ENCODE data around the gene GABRR1. TPM values are rescaled to one million over a fixed set of nuclear protein-coding genes. Genes with fewer than 3 reads are reported as not detected.

The GABRR1 gene
- polyA plus RNA-seq, 3 donors, result not detected

DNA sequence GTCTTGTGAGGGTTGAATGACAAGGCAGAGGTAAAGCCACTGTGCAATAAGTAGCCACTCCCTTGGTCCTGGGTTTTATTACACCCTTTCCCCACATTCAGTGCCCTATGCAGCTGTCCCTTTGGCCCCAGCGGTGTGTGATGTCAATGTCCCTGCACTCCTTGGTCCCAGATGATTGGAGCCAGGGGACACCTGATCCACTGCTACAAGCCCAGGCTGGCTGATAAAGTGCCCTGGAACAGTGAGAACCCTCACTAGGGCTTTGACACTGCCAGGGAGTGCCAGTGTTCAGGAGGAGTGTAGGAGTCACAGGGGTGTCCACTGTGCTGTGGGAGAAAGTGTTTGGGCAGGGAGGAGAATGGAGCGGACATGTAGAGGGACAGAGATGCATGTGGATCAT lies 30.4 kb downstream of the GABRR1 start:
- TF ChIP-seq, protein P1, sequence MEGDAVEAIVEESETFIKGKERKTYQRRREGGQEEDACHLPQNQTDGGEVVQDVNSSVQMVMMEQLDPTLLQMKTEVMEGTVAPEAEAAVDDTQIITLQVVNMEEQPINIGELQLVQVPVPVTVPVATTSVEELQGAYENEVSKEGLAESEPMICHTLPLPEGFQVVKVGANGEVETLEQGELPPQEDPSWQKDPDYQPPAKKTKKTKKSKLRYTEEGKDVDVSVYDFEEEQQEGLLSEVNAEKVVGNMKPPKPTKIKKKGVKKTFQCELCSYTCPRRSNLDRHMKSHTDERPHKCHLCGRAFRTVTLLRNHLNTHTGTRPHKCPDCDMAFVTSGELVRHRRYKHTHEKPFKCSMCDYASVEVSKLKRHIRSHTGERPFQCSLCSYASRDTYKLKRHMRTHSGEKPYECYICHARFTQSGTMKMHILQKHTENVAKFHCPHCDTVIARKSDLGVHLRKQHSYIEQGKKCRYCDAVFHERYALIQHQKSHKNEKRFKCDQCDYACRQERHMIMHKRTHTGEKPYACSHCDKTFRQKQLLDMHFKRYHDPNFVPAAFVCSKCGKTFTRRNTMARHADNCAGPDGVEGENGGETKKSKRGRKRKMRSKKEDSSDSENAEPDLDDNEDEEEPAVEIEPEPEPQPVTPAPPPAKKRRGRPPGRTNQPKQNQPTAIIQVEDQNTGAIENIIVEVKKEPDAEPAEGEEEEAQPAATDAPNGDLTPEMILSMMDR (IDR thresholded peaks at IDR 0.05), result no peak
- Histone ChIP-seq H3K79me2 (ENCODE audit: insufficient read depth, low read length) (no peaks in the 10 kb centered on the region), H3K9me3 (replicated peaks in 1 of 2; ENCODE audit: control insufficient read depth in 1 of 2, insufficient read depth in 1 of 2, low read length in 2 of 2) (no peaks in the 10 kb centered on the region), H3K36me3 (replicated peaks in 1 of 2; ENCODE audit: control insufficient read depth in 1 of 2, insufficient read depth in 2 of 2, low read length in 2 of 2) (no peaks in the 10 kb centered on the region), H2AFZ (ENCODE audit: insufficient read depth, low read depth, low read length, poor library complexity, severe bottlenecking) (no peak overlapping the region), H3K4me3 (replicated peaks in 1 of 3; ENCODE audit: low read depth in 2 of 3, low read length in 3 of 3) (no peak overlapping the region), H3K27ac (ENCODE audit: low read depth in 1 of 2, low read length in 2 of 2) (no peak overlapping the region), H3K4me1 (ENCODE audit: control insufficient read depth in 1 of 2, insufficient read depth in 2 of 2, low read length in 2 of 2) (no peaks in the 10 kb centered on the region), H3K9ac (ENCODE audit: insufficient read depth, low read length, poor library complexity, severe bottlenecking) (no peak overlapping the region), H4K20me1 (ENCODE audit: insufficient read depth, low read length) (no peaks in the 10 kb centered on the region), H3K27me3 (ENCODE audit: control insufficient read depth in 2 of 2, insufficient read depth in 2 of 2, low read length in 2 of 2) (no peaks in the 10 kb centered on the region), H3K4me2 (replicated peaks; ENCODE audit: extremely low read depth, low read length, poor library complexity, severe bottlenecking) (no peak overlapping the region)
- intact Hi-C loops (cut with micrococcal nuclease), result no loop called here
- Mint-ChIP-seq H3K4me3 (no peak overlapping the region), H3K36me3 (no peaks in the 10 kb centered on the region), H3K27ac (peak overlapping the region in 1 of 7 donors; percentile 46), H3K9me3 (peaks cover 0 to 2% (median 0%) of the 10 kb centered on the region in 7 donors), H3K4me1 (no peaks in the 10 kb centered on the region), H3K27me3 (ENCODE audit: low read depth in 3 of 3) (peaks cover 0 to 3% (median 1%) of the 10 kb centered on the region in 3 donors)
- WGBS (ENCODE audit: insufficient coverage), result 100% methylated on average over 1 of the region's 2 CpGs
- DNase-seq, result no peak

DNA sequence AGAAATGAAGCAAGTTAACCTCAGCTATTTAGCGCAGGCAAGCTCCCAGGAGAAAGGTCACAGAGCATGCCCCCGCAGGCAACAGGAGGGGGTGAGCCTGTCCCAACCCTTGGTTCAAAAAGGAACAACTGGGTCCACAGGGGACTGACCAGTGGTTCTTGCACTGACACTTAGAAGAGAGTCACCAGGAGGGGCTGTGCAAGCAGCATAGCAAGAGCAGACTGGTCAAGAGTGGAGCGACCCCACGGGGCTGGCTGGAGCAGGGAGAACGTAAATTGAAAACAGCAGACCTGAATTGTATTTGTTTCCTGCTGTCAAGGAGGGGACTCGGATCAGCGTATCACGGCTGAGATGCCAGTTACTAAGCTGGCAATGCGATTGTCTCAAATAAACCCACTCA lies 32.8 kb downstream of the GABRR1 start:
- WGBS (ENCODE audit: insufficient coverage), result 97% methylated on average over 5 of the region's 9 CpGs
- Mint-ChIP-seq H3K9me3 (peaks cover 0 to 3% (median 0%) of the 10 kb centered on the region in 7 donors), H3K36me3 (no peaks in the 10 kb centered on the region), H3K27ac (no peak overlapping the region), H3K4me1 (no peaks in the 10 kb centered on the region), H3K4me3 (no peak overlapping the region), H3K27me3 (ENCODE audit: low read depth in 3 of 3) (peaks cover 0 to 3% (median 1%) of the 10 kb centered on the region in 3 donors)
- intact Hi-C loops (cut with micrococcal nuclease), result no loop called here
- no peak for DNase-seq
- Histone ChIP-seq H3K36me3 (replicated peaks in 1 of 2; ENCODE audit: control insufficient read depth in 1 of 2, insufficient read depth in 2 of 2, low read length in 2 of 2) (no peaks in the 10 kb centered on the region), H3K9me3 (replicated peaks in 1 of 2; ENCODE audit: control insufficient read depth in 1 of 2, insufficient read depth in 1 of 2, low read length in 2 of 2) (no peaks in the 10 kb centered on the region), H3K79me2 (ENCODE audit: insufficient read depth, low read length) (no peaks in the 10 kb centered on the region), H2AFZ (ENCODE audit: insufficient read depth, low read depth, low read length, poor library complexity, severe bottlenecking) (no peak overlapping the region), H3K4me1 (ENCODE audit: control insufficient read depth in 1 of 2, insufficient read depth in 2 of 2, low read length in 2 of 2) (no peaks in the 10 kb centered on the region), H3K4me3 (replicated peaks in 1 of 3; ENCODE audit: low read depth in 2 of 3, low read length in 3 of 3) (no peak overlapping the region), H3K27ac (ENCODE audit: low read depth in 1 of 2, low read length in 2 of 2) (no peak overlapping the region), H3K4me2 (replicated peaks; ENCODE audit: extremely low read depth, low read length, poor library complexity, severe bottlenecking) (no peak overlapping the region), H3K27me3 (ENCODE audit: control insufficient read depth in 2 of 2, insufficient read depth in 2 of 2, low read length in 2 of 2) (no peaks in the 10 kb centered on the region), H4K20me1 (ENCODE audit: insufficient read depth, low read length) (no peaks in the 10 kb centered on the region), H3K9ac (ENCODE audit: insufficient read depth, low read length, poor library complexity, severe bottlenecking) (no peak overlapping the region)
- TF ChIP-seq, protein P1 (IDR thresholded peaks at IDR 0.05), result no peak
